ENCODE data around the gene CST3. TPM values are rescaled to one million over a fixed set of nuclear protein-coding genes. Genes with fewer than 3 reads are reported as not detected.

The CST3 gene
- total RNA-seq, 1 experiment from 2014 or later, result 181 TPM

GRCh38 chr20:23672158-23672557, 34.4 kb upstream of the CST3 start:
- ChIA-PET RAD21 (ENCODE audit: low non-redundant PET in 1 of 2, low total read pairs in 2 of 2, uncharacterized antibody in 2 of 2, unreplicated experiment in 2 of 2) (no interaction called here), POLR2A (no interaction called here), CTCF (no interaction called here)
- intact Hi-C loops (cut with micrococcal nuclease), result no loop called here
- Histone ChIP-seq H3K4me2 (ENCODE audit: low read length) (no peak overlapping the region), H3K9me3 (ENCODE audit: control insufficient read depth in 1 of 2, insufficient read depth in 1 of 2, low read depth in 1 of 2, low read length in 2 of 2) (no peaks in the 10 kb centered on the region), H3K79me2 (ENCODE audit: insufficient read depth, low read length) (no peaks in the 10 kb centered on the region), H3K4me1 (ENCODE audit: control insufficient read depth in 1 of 2, insufficient read depth in 2 of 2, low read length in 2 of 2) (no peaks in the 10 kb centered on the region), H3K27me3 (ENCODE audit: insufficient read depth, low read length) (peaks cover 23% of the 10 kb centered on the region), H4K20me1 (ENCODE audit: insufficient read depth) (no peaks in the 10 kb centered on the region), H3K4me3 (replicated peaks in 1 of 2; ENCODE audit: low read depth in 1 of 2, low read length in 2 of 2) (no peak overlapping the region), H3K36me3 (ENCODE audit: control insufficient read depth in 1 of 2, insufficient read depth in 2 of 2, low read length in 2 of 2) (no peaks in the 10 kb centered on the region), H3K9ac (ENCODE audit: low read length) (no peak overlapping the region), H3K27ac (ENCODE audit: low read depth, low read length) (no peak overlapping the region), H2AFZ (ENCODE audit: low read depth, low read length, poor library complexity, severe bottlenecking) (no peak overlapping the region), H3K9me2 (ENCODE audit: insufficient read depth) (no peaks in the 10 kb centered on the region)
- TF ChIP-seq ATF3 (IDR thresholded peaks at IDR 0.05) (no peak), ZBTB33 (IDR thresholded peaks at IDR 0.05; ENCODE audit: extremely low read depth, insufficient replicate concordance, low read length) (no peak), TCF7L2 (IDR thresholded peaks at IDR 0.05; ENCODE audit: borderline replicate concordance, extremely low read depth, insufficient read depth, insufficient read length) (no peak), POLR2A (IDR thresholded peaks at IDR 0.05; ENCODE audit: borderline replicate concordance, extremely low read depth, insufficient read depth, insufficient read length) (no peak), JUND (IDR thresholded peaks at IDR 0.05) (no peak), SP1 (IDR thresholded peaks at IDR 0.05; ENCODE audit: low read depth) (no peak), EGR1 (IDR thresholded peaks at IDR 0.05; ENCODE audit: low read depth) (no peak), CEBPB (IDR thresholded peaks at IDR 0.05; ENCODE audit: low read depth) (no peak), EZH2phosphoT487 (IDR thresholded peaks at IDR 0.05; ENCODE audit: borderline replicate concordance) (no peak), ELF1 (IDR thresholded peaks at IDR 0.05; ENCODE audit: borderline replicate concordance, low read depth) (no peak)
- TF ChIP-seq, protein P1, sequence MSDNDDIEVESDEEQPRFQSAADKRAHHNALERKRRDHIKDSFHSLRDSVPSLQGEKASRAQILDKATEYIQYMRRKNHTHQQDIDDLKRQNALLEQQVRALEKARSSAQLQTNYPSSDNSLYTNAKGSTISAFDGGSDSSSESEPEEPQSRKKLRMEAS (IDR thresholded peaks at IDR 0.05), result no peak
- DNase-seq (ENCODE audit: low read depth, low spot score) (no peak), ATAC-seq (no peak)
- BruUV-seq (replicated peaks), result no TSS peak

Measured in HCT116 (cell line).